Inferior parietal cortex (tissue), 1 donor: ENCODE measurements around the gene GPR132.
"Not testable (repeated sequence)": the region's sequence is repeated elsewhere in the genome, so short reads cannot be mapped to it uniquely, and the experiment has no call there.

ENCODE experiments used
- DNase-seq: peaks from one replicate; pipeline ENCODE4 v3.0.0-alpha.2; 2016; ENCODE audit errors: extremely low spot score

Gene GPR132

DNA sequence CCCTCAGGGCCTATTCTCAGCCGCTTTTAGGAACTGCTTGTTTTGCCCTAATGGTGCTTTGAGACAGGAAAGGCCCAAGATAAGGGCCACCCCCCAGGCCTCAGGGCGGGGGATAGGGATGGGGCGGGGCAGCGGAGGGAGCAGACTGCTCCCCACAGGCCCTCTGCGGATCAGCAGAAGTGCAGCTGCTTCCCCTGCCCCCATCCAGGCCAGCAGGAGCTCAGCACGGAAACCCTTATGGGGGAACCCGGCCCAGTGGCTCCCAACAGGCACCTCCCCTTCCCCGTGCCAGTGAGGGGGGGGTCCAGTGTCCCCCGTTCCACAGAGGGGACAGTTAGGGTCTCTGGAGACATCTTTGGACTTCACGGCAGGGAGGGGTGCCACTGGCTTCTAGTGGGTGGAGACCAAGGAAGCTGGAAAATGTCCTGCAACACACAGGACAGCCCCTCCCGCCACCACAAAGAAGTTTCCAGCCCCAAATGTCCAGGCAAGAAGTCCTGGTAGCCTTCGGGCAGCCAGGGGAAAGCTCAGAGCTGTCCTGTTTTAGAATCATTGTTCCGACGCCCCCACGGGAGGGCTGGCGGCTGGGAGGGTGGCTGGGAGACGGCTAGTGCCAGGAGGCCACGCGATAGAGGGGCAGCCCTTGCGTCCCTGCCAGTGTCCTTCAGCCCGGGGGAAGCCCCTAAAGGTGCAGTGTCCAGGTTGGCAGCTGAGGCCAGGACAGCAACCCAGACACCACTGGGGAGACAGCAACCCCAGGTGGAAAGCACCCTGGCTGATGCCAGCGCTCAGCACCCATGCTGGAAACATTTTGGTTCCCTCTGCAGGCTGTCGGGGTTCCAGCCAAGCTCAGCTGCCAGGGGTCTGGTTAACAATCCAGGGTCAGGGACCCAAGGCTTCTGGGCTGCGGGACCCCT, 10.4 kb upstream of the GPR132 start:
- DNase-seq: no peak

DNA sequence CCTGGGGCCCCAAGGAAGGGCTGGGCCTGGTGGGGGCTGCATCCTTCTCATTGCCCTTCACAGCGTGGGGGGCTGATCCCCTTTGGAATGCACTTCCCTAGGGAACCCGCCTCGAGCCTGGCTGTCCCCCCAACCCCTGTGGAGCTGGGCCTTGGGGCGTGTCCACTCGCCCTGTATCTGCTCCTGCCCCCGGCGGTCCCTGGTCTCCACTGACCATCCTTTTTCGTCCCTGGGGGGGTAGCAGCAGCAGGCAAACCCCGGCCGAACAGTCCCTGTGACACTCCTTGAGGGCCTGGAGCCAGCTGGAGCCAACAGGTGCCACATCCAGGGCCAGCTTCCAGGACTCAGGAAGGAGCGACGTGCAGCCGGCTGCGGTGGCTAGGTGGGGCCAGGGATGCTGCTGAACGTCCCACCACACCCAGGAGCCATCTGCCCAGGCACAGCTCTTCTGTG, 9.4 kb upstream of the GPR132 start:
- no peak for DNase-seq

DNA sequence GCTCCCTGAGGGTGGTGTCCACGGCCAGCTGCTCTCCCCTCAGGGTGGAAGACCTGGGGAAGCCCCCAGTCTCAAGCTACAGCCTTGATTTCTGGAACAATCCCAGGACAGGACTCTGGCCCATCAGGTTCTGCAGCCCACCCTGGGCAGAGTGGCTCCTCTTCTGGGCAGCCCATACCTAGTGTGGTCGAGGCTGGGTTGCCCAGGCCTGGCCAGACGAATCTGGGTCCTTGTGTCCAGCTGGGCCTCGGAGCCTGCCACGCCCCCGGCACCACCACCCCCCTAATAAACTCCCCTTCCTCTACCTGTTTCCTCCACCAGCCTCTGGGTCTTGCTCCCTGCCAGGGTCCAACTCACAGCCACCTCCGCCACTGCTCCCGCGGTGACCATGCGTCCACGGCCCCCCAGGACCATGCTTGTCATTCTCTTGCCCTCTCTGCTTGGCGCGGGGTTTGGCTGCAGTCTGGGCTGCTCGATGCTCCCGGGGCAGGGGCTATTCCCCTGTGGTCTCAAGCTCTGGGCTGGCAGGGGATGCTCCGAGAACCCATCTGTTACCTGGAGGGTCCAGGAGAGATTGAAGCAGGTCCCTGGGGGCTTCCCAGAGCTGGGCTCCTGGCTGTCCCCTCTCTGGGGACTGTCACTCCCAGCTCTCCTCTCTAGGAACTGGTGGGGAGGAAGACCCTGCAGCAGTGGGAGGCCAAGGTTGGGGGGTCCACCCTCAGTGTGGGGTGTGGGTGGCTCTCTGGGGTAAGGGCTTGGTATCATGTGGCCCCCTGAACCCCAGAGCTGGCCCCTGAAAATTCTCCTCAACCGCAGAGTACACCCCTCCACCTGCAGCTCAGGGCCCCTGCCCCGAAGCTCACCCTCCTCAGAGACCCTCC, 8.7 kb upstream of the GPR132 start:
- DNase-seq: no peak

DNA sequence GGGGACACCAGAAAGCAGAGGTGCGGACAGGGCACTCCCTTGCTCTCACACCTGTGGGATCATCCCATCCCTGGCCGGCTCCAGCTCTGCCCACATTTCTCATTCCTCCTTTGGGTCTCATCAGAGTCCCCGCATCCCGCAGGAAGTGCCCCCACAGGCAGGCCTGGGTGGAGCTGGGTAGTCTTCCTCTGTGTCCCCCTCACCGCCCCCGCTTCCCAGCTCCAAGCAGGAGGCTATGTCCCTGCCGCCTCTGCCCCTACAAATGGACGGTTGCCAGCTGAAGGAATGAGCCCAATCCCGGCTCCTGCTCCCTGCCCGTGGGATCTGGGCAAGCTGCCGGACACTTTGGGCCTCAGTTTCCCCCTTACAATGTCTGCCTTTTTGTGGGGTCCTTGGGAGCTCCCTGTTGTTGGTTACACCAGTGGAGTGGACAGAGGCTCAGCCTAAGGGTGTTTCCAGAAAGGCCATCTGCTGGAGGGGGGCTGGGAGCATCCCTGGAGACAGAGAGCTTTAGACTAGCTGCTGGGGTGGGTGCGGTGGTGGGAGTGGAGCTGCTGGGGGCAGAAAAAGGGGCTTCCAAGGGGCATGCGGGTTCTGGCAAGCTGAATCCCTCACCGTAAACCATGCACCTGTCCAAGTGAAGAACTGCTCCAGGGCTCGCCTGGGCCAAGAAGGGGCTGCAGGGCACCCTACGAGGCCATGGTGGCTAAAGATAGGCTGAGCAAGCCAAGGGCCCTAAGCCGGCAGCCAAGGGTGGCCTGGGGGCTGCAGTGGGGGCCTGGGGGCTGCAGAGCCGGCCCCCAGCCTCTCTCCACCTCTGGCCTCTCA, 7.9 kb upstream of the GPR132 start:
- no peak for DNase-seq

DNA sequence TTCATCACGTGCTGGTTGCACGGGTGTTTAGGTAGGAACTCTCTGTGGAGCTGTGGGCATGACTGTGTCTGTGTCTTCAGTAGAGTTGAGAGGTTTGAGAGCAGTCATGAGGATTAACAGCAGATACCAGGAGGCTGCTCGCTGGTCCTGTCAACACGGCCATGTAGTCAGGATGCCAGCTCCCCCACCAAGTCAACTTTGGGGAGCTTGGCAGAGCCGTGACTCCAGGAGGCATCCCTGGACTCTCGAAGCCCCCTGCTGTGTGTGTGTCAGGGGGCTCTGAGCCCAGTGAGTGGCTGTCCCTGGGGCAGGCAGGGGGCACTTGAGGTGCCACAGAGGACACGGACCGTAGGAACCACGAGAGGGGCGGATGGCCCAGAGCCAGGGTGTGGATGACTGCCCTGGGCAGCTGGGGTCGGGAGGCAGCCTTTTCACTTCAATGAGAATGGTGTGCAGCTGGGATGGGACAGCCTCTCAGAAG, 7.2 kb upstream of the GPR132 start:
- DNase-seq: no peak

DNA sequence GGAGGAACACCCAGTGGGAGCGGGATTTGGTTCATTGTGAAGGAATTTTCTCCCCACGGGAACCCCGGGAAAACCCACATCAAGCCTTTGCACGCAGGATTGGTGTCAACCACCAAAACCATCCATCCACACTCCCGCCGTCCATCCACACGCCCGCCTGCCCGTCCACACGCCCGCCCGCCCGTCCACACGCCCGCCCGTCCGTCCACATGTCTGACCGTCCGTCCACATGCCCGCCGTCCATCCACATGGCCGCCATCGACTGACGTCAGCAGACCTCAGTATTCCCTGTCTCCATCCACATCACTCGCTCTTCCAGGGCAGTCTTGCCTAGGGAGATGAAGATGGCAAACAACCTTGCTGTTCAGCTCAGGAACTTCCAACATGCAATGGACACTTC, 6.7 kb upstream of the GPR132 start:
- DNase-seq: no peak

DNA sequence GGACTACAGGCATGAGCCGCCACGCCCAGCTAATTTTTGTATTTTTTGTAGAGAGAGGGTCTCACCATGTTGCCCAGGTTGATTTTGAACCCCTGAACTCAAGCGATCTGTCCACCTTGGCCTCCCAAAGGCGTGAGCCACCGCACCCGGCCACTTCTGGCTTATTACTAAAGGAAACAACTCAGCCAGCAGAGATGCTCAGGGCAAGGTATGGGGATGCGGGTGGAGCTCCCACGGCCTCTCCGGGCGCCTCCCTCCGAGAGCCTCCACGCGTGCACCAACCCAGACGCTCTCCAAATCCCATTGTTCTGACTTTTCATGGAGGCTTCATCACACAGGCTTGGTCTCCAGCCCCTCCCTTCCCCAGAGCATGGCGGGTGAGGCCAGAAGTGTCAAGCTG, 6.1 kb upstream of the GPR132 start:
- no peak for DNase-seq

DNA sequence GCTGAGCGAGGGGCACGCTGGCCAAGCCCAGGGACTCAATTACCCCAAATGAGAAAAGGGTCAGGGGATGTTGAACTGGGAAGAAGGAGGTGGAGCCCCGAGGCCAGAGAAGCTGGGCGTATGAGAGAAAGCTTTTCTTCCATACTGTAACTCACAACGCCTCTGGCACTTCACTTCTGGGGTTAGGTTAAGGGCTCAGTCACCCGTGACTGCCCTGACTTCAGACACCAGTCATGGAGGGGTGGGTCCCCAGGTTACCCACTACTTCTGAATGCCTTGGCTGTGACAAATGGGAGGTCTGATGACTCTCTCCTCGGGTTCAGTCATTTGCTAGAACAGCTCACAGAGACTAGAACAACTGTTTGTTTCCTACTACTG, 5.5 kb upstream of the GPR132 start:
- DNase-seq: no peak

DNA sequence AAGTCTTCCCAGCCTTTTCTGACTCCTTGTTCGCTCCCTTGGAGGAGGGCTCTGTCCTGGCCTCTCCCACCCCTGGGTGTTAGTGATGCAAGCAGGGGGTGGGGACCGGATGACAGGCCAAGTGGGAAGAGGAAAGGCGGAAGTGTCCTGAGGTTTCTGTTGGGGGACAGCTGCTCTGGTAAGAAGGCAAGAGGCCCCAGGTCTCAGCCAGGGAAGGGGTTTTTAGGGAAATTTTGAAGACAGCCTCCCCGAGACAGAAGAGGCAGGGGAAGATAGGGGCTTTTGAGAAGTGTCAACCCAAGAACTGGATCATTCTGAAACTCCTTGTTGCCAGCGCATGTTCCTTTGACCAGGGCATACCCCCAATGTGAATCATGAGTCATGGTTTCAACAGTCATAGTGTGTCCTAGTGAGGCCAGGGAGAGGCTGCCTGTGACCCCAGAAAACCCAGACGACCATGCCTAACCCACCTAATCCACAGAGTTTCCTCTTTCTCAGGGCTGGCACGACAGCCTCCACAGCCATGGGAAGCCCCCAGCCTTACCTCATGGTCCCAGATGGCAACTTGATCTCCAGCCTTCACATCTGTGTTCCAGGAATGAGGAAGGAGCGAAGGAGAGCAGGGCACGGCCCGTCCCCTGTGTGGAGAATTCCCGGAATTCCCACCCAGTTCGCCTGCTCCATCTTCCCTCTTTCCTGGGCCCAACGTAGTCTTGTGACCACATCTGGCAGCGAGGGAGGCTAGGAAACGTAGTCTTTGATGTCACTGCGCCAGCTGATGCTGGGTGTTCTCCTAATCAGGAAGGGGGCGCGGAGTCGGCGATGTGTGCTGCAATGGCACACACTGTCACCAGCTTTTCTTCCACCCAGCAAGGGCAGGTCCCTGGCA, 4.9 kb upstream of the GPR132 start:
- no peak for DNase-seq

DNA sequence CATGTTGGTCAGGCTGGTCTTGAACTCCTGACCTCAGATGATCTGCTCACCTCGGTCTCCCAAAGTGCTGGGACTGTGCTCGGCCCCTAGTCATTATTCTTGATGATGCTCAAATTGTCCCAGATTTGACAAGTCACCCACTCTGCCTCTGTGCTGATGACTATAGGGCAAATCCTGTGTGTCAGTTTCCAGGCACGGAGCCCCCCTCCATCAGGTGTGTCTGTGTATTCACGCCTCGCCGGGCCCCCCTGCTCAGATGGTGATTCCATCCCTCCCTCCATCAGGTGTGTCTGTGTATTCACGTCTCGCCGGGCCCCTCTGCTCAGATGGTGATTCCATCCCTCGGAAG, 4.3 kb upstream of the GPR132 start:
- no peak for DNase-seq

DNA sequence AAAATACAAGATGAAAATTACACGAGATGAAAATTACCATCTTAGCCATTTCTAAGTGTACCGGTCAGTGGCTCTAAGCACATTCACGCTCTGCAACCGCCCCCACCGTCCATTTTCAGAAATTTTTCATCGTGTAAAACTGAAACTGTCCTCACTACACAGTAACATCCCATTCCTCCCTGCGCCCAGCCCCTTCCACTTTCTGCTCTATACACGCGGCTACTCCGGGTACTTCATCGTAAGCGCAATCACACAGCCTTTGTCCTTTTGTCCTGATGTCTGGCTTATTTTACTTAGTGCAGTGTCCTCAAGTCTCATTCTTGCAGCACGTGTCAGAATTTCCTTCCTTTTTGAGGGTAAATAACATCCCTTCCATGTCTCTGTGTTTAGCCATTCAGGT, 3.6 kb upstream of the GPR132 start:
- DNase-seq: no peak

DNA sequence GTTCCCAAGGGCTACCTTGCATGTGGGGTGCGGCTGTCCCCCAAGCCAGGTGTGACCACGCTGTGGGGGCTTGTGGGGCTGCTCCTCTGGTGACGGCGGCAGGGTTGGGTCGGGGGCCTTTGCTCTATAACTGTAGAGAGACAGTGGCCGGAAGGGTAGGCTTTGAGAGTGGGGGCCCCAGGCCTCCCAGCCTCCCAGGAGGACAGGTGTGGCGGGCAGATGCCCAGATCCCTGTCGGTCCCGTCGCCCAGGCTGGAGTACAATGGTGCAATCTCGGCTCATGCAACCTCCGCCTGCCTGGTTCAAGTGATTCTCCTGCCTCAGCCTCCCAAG, 2.7 kb upstream of the GPR132 start:
- no peak for DNase-seq

DNA sequence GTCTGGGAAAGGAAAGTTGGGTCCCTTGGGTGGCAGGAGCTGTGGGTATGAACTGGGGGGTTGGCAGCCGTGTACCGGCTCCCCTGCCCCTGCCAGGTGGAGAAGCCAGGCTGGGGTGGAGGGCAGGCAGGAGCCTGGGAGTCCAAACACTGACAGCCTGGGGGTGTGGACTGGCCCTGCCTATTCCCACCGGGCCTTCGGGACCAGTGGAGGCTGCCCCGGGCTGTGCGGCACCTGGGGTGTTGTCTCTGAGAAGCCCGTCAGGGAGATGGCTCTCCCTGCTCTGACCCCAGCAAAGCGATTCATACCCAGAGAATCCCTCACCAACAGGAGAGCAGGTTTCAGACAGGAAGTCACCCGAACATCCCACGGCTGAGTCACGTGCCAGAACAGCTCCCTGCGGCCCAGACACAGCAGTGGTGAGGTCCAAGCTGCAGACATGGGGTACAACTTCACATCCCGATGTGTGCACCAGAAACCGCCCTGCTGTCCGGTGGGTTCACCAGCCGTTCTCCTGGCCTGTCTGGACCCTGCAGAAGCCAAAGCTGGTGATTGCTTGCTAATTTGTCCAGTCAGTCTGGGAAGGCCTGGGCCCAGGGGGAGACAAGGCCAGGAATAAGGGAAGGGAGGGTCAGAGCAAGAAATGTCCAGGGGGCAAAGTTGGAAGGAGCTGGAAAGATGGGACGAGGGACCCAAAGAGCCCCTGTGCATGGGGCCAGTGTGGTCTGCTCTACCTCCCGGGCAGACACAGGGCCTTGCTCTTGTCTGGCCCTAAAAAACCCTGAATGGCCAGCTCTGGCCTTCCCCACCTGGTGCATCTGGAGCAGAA, 2.1 kb upstream of the GPR132 start:
- DNase-seq: no peak

DNA sequence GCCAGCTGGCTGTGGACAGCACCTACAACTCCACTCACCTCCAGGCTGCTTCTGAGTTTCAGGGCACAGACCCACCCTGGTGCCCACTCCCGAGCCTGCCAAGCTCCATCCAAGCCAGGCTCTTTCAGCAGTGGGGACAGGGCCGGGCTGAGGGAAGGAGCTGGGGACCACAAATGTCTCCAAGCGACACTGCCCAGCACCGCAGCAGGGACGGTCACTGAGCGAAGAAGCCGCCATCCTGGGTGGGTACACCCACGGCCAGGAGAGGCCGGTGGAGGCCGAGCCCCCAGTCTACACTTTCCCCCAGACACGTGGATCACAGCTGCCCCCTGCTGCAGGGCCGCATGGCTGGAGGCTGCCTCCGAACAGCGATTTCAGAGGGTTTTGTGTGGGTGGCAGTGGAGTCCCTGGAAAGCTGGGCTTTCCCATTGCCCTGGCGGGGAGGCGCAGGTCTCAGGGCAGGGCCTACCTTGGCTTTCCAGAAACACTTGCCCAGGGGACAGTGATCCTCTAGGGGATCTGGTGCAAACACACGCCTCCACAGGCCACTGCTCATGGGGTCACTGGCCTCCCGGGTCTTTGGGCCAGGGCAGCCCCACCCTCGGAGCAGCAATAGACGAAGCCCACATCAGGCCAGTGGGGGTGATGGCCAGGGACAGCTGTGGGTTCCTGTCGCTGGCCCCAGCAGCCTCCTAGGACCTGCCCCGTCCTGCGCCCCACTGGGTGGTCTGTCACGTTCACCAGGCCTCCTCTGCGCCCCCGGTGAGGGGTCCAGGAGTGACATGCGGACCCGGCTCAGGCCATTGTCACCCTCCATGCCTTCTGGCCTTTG, 1.2 kb upstream of the GPR132 start:
- no peak for DNase-seq

DNA sequence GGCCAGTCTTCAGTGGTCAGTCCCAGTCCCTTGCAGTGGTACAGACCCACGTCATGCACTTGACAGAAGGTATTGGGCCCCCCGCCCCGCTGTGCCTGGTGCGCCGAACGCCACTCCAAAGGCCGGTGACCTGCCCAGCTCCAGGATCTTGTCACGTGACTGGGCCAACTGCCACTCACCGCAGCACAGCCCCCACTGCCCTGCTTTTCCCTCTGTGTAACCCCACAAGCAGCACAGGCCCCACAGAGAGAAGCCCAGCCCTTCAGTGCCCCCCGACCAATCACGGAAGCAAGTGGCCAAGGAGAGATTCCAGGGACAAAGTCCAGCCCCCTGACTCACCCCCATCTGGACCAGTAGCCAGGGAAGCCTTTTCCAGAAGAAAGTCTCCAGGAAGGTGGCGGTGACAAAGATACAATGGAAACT, 498 bp downstream of the GPR132 start:
- DNase-seq: no peak

DNA sequence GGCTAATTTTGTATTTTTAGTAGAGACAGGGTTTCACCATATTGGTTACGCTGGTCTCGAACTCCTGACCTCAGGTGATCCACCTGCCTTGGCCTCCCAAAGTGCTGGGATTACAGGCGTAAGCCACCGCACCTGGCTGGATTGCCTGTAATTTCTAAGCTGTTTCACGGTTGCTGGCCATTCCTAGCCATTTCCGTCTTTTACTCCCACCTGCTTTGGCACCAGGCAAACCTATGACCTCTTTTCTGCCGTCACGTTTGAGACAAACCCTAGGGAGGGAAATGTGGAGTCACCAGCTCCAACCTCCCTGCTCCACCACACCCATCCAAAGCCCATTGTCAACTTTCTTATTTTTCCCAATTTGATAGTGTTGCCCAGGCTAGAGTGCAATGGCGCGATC, 1.2 kb downstream of the GPR132 start:
- no peak for DNase-seq

DNA sequence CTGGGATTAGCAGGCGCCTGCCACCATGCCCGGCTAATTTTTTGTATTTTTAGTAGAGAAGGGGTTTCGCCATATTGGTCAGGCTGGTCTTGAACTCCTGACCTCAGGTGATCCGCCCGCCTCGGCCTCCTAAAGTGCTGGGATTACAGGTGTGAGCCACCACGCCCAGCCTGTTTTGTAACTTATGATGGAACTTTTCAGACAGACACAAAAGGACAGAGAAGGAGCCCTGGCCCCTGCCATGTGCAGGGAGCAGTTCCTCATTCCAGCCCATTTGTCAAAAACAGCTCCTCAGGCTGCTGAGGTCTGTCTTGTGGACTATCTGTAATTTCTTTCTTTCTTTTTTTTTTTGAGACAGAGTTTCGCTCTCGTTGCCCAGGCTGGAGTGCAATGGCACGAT, 1.7 kb downstream of the GPR132 start:
- not testable (repeated sequence) for DNase-seq

DNA sequence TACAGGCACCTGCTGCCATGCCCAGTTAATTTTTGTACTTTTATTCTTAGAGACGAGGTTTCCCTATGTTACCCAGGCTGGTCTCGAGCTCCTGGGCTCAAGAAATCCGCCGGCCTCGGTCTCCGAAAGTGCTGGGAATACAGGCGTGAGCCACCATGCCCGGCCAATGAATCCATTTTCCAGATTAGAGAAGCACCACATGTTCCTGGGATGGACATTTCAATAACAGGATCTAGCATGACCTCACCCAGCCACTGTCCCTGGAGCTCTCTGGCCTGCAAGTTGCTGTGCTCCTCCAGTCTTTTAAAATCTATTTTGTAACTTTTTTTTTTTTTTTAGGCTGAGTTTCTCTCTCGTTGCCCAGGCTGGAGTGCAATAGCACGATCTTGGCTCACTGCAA, 2.2 kb downstream of the GPR132 start:
- no peak for DNase-seq

DNA sequence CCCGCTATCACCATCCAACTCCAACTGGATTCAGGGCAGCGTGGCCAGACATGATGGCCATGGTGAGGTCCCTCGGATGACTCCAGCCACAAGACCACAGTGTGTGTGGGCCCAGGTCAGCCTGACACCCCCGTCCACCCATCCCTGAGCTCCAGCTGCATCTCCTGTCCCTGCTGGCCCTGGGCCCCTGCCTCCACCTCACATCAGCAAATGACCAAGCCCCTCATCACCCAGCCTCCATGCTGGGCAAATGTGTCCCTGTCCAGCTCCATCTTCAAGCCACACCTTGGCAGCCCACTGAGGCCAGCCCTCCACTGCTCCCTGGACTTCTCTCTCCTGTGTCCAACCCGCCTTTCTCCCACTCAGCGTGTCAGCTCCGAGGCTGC, 3.2 kb downstream of the GPR132 start:
- DNase-seq: no peak
